Left renal cortex interstitium (tissue), 4 donors: Measurements from ENCODE around the gene HPCAL1. TPM values are rescaled to one million over a fixed set of nuclear protein-coding genes. Genes with fewer than 3 reads are reported as not detected.
A peak's percentile ranks its signal among the peaks of the same experiment; 100 is the strongest.
"Not testable (repeated sequence)": the region's sequence is repeated elsewhere in the genome, so short reads cannot be mapped to it uniquely, and the experiment has no call there.

Source experiments
- DNase-seq, 4 donors: peaks; one replicate each; pipeline ENCODE4 v3.0.0-alpha.2; 2013; ENCODE audit warnings: low read depth in 4 of 4, low spot score in 2 of 4, missing footprints in 1 of 4
- polyA plus RNA-seq, 4 donors: library from polyadenylated mRNA; unstranded; fragments of 120-200 nt; gene quantifications; one replicate each; pipeline ENCODE4 v1.2.1, GENCODE V29; 2013; ENCODE audit not compliant: insufficient read length in 4 of 4

The HPCAL1 gene
- polyA plus RNA-seq, 4 donors = 22.9 to 40.0 (median 29.5) TPM

- peak; percentile 62 to 82 (median 78) for DNase-seq
Observed at GRCh38 chr2:10448576-10449485, 146.1 kb downstream of the HPCAL1 start.

GRCh38 chr2:10449486-10449831, 146.8 kb downstream of the HPCAL1 start:
- DNase-seq = no peak

- DNase-seq = no peak
Observed at GRCh38 chr2:10449838-10450691, 147.4 kb downstream of the HPCAL1 start.

- DNase-seq = no peak
Observed at GRCh38 chr2:10451819-10452218, 149.1 kb downstream of the HPCAL1 start.

GRCh38 chr2:10452312-10452711, 149.6 kb downstream of the HPCAL1 start:
- DNase-seq = no peak

- no peak for DNase-seq
Observed at GRCh38 chr2:10452956-10453904, 150.5 kb downstream of the HPCAL1 start.

- DNase-seq = no peak
Observed at GRCh38 chr2:10453905-10454298, 151.2 kb downstream of the HPCAL1 start.

GRCh38 chr2:10454505-10454904, 151.8 kb downstream of the HPCAL1 start:
- DNase-seq = no peak

- not testable (repeated sequence) for DNase-seq
Observed at GRCh38 chr2:10457195-10457594, 154.5 kb downstream of the HPCAL1 start.

GRCh38 chr2:10457846-10458598, 155.3 kb downstream of the HPCAL1 start:
- no peak for DNase-seq

GRCh38 chr2:10460366-10460796, 157.7 kb downstream of the HPCAL1 start:
- DNase-seq = no peak

GRCh38 chr2:10462178-10463083, 159.7 kb downstream of the HPCAL1 start:
- DNase-seq = no peak

GRCh38 chr2:10465910-10466309, 163.2 kb downstream of the HPCAL1 start:
- no peak for DNase-seq

- no peak for DNase-seq
Observed at GRCh38 chr2:10466801-10467200, 164.1 kb downstream of the HPCAL1 start.

GRCh38 chr2:10467401-10467800, 164.7 kb downstream of the HPCAL1 start:
- DNase-seq = no peak

GRCh38 chr2:10469301-10469700, 166.6 kb downstream of the HPCAL1 start:
- DNase-seq = no peak

GRCh38 chr2:10469955-10470608, 167.4 kb downstream of the HPCAL1 start:
- no peak for DNase-seq

GRCh38 chr2:10471046-10471571, 168.4 kb downstream of the HPCAL1 start:
- DNase-seq = no peak
